ENCODE measurements around the gene F2RL1.
"Not testable (repeated sequence)": the region's sequence is repeated elsewhere in the genome, so short reads cannot be mapped to it uniquely, and the experiment has no call there.

F2RL1 gene

GRCh38 chr5:76776391-76776790 is 42.4 kb upstream of the F2RL1 start:
- no peaks in the 10 kb centered on the region for H3K9me3 ChIP-seq (ENCODE audit: control insufficient read depth, insufficient read depth, low read depth, low read length)
- H3K27ac ChIP-seq (ENCODE audit: extremely low read depth, low read depth, low read length): no peak overlapping the region
- TF ChIP-seq KLF9 (tag by site-specific recombination; IDR thresholded peaks at IDR 0.05; ENCODE audit: low read depth) (no peak), BCL6B (tag by site-specific recombination; IDR thresholded peaks at IDR 0.05) (no peak), SCRT2 (tag by site-specific recombination; IDR thresholded peaks at IDR 0.05) (no peak), ZBTB20 (tag by site-specific recombination; IDR thresholded peaks at IDR 0.05) (no peak), ZNF768 (tag by site-specific recombination; IDR thresholded peaks at IDR 0.05) (no peak), ZBTB17 (tag by site-specific recombination; IDR thresholded peaks at IDR 0.05) (no peak), ZNF449 (tag by site-specific recombination; IDR thresholded peaks at IDR 0.05) (no peak), REPIN1 (tag by site-specific recombination; IDR thresholded peaks at IDR 0.05; ENCODE audit: low read depth) (no peak)
- POLR2A ChIA-PET: interaction anchor here (0.6 kb wide), 1 partner anchor 61 kb away, joined by 5 read pairs; no protein-coding TSS in a partner anchor
- H3K4me3 ChIP-seq (ENCODE audit: low read depth, low read length): no peak overlapping the region
- CTCF ChIA-PET: interaction anchor here (0.7 to 3.9 kb wide), 7 partner anchors 8 to 176 kb away, joined by 3 to 92 read pairs (median 5); no protein-coding TSS in a partner anchor
- no peaks in the 10 kb centered on the region for H3K4me1 ChIP-seq (ENCODE audit: control insufficient read depth, insufficient read depth, low read length)
- no peaks in the 10 kb centered on the region for H3K36me3 ChIP-seq (ENCODE audit: control insufficient read depth in 2 of 2, insufficient read depth in 1 of 2, low read length in 2 of 2)

- H3K4me3 ChIP-seq (ENCODE audit: low read depth, low read length); CTCF ChIA-PET; H3K36me3 ChIP-seq (ENCODE audit: control insufficient read depth in 2 of 2, insufficient read depth in 1 of 2, low read length in 2 of 2); H3K9me3 ChIP-seq (ENCODE audit: control insufficient read depth, insufficient read depth, low read depth, low read length); H3K27ac ChIP-seq (ENCODE audit: extremely low read depth, low read depth, low read length); H3K4me1 ChIP-seq (ENCODE audit: control insufficient read depth, insufficient read depth, low read length): not testable (repeated sequence)
- POLR2A ChIA-PET: interaction anchor here (0.7 kb wide), 2 partner anchors 19 to 39 kb away, joined by 3 read pairs; partner anchors contain the start of gene F2RL1
These were observed 38.2 kb upstream of the F2RL1 start for GRCh38 chr5:76780616-76781015.

GRCh38 chr5:76781775-76782174 is 37.1 kb upstream of the F2RL1 start:
- Histone ChIP-seq H3K36me3 (ENCODE audit: control insufficient read depth in 2 of 2, insufficient read depth in 1 of 2, low read length in 2 of 2) (no peaks in the 10 kb centered on the region), H3K4me1 (ENCODE audit: control insufficient read depth, insufficient read depth, low read length) (no peaks in the 10 kb centered on the region; the same call in 1 of the 2 replicates), H3K9me3 (ENCODE audit: control insufficient read depth, insufficient read depth, low read depth, low read length) (no peaks in the 10 kb centered on the region), H3K4me3 (ENCODE audit: low read depth, low read length) (no peak overlapping the region), H3K27ac (ENCODE audit: extremely low read depth, low read depth, low read length) (no peak overlapping the region)
- TF ChIP-seq ZNF449 (tag by site-specific recombination; IDR thresholded peaks at IDR 0.05) (no peak), ZNF660 (tag by site-specific recombination; IDR thresholded peaks at IDR 0.05) (no peak), ZNF529 (tag by site-specific recombination; IDR thresholded peaks at IDR 0.05; ENCODE audit: insufficient replicate concordance) (no peak), ZNF155 (tag by site-specific recombination; IDR thresholded peaks at IDR 0.05) (no peak), ZNF596 (tag by site-specific recombination; IDR thresholded peaks at IDR 0.05) (peak; percentile 68), ZFP37 (tag by site-specific recombination; IDR thresholded peaks at IDR 0.05) (no peak)
- POLR2A ChIA-PET: interaction anchor here (0.6 kb wide), 1 partner anchor 43 kb away, joined by 3 read pairs; no protein-coding TSS in a partner anchor
- CTCF ChIA-PET: interaction anchor here (0.6 to 1.8 kb wide), 4 partner anchors 32 to 180 kb away, joined by 3 to 5 read pairs (median 4); no protein-coding TSS in a partner anchor

GRCh38 chr5:76782444-76782843 is 36.4 kb upstream of the F2RL1 start:
- H3K27ac ChIP-seq (ENCODE audit: extremely low read depth, low read depth, low read length): no peak overlapping the region
- CTCF ChIA-PET: interaction anchor here (0.7 to 1.8 kb wide), 5 partner anchors 7 to 181 kb away, joined by 3 to 5 read pairs (median 4); no protein-coding TSS in a partner anchor
- no peak overlapping the region for H3K4me3 ChIP-seq (ENCODE audit: low read depth, low read length)
- no peaks in the 10 kb centered on the region for H3K9me3 ChIP-seq (ENCODE audit: control insufficient read depth, insufficient read depth, low read depth, low read length)
- H3K36me3 ChIP-seq (ENCODE audit: control insufficient read depth in 2 of 2, insufficient read depth in 1 of 2, low read length in 2 of 2): no peaks in the 10 kb centered on the region
- POLR2A ChIA-PET: no interaction called here
- TF ChIP-seq ZNF624 (tag by site-specific recombination; IDR thresholded peaks at IDR 0.05) (no peak), KLF10 (tag by site-specific recombination; IDR thresholded peaks at IDR 0.05) (no peak)
- H3K4me1 ChIP-seq (ENCODE audit: control insufficient read depth, insufficient read depth, low read length): peaks cover 2% of the 10 kb centered on the region; the same call in 1 of the 2 replicates
